Esophagus squamous epithelium (tissue), 4 donors: ENCODE results near the gene PLEKHA8.

Experiments used
- CTCF ChIP-seq, 6 experiments: fragments of 450-650 bp in 4 of 6; fragments of 200-600 bp in 2 of 6; sonication (generic) in 2 of 6; IDR thresholded peaks; one replicate each; pipeline ENCODE4 v1.5.1; 2016 to 2019; ENCODE audit warnings: antibody characterized with exemption in 6 of 6, mild to moderate bottlenecking in 4 of 6, moderate library complexity in 4 of 6
- POLR2A ChIP-seq, 4 donors: fragments of 450-650 bp; IDR thresholded peaks; one replicate each; pipeline ENCODE4 v1.6.1; 2017; ENCODE audit warnings: antibody characterized with exemption in 4 of 4, mild to moderate bottlenecking in 4 of 4, moderate library complexity in 3 of 4

- TF ChIP-seq POLR2A (IDR thresholded peaks at IDR 0.05), result no peak
- no peak for TF ChIP-seq CTCF (IDR thresholded peaks at IDR 0.05)
Measured at GRCh38 chr7:30150711-30151110, 122.5 kb downstream of the PLEKHA8 start.
